ENCODE measurements around the gene DEFB128.
"Not testable (repeated sequence)": the region's sequence is repeated elsewhere in the genome, so short reads cannot be mapped to it uniquely, and the experiment has no call there.

DEFB128 gene

DNA sequence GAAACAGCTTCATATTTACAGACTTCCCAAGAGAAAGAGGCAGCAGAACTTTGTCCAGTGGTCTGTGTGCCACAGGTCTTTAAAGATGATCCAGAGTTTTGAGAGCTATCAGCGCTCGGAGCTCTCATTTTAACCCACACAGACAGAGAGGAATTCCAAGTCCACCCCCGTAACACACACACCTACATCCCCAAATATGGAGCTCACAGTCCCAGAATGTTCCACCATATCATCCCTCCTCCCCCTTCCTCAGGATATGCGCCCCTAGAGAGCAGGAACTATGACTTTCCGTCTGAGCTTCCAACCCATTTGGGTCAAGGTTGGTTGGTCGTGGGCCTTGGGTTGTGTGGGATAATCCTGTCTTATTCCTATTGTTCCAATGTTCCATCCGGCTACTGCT, at the start of gene DEFB128:
Gene DEFB128, minus strand, starts transcription at position 101 of the 400 bp plus-strand sequence. Its CDS starts 88 bp downstream, at position 13.
- DNase-seq: no peak

DNA sequence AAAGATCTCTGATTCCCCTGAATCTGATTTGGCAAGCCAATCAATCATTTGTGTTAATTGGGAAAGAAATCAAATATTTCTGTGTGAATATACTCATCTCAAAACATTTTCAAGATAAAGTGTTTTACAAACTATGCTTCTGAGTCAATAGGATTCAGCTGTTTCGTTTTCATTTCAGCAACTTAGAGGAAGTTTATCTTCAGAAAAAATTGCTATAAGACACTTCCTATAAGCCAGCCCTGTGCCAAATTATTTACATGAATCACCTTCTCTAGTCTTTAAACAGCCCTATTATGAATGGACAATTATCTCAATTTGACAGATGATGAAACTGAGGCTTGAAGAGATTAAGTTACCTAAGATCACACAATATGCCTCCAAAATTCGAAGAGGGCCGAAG, 48.4 kb upstream of the DEFB128 start:
- DNase-seq: no peak

DNA sequence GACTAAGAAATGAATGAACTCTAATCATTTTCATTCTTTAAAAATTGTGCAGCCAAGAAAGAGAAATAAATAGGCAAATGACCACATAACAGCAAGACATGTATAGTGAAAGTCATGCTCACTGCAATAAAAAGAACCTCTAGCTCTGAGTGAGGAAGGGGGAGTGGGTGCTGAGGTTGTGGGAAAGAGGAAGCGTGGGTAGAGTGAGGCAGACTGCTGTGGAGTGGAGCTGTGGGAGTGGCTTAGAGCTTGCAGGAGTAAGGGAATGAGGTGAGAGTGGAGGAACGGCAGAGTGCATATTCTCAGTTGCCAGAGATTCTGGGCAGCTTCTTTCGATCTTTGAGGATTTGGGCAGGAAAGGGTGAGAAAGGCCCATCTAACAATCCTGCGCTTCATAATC, 48.0 kb upstream of the DEFB128 start:
- DNase-seq: no peak

DNA sequence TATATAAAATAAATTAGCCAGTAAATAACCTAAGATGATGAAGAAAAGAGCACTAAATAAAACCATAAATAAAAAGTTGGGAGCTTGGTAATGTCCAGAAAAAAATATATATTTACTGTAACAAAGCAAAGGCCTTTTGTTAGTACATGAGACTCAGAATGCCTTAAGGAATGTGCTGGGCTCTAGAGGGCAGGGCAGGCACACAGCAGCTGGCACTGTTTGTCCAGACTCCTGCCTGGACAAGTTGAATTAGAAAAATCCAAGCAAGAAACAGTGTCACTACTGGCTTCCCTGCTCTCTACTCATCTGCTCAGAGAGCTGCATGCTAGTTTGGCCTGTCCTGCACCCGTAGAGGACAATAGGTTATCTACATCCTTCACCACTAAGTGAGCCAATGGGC, 46.4 kb upstream of the DEFB128 start:
- DNase-seq: no peak

DNA sequence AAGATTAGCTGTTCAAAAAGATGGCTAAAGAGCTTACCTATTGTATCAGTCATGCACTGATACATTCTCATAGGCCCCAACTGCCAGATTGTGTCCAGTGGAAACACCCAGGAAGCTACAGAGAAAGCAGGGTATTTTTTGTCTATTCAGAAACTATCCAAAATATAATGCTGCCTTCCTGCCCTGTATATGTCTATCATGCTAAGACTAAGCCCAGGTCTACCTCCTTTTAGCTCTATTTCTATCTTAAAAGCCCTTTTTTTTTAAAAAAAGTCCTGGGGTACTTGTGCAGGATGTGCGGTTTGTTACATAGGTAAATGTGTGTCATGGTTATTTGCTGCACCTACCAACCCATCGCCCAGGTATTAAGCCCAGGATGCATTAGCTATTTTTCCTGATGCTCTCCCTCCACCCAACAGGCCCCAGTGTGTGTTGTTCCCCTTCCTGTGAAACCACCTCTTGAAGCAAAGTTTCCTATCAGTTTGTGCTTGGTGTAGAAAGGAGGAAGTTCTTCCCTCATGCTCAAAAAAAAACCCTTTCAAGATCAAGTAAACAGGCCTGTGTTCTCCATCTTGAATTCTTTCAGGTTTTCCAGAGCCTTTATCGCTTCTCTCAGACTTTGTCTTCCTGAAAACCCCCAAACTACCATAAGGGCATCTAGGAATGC, 38.1 kb upstream of the DEFB128 start:
- DNase-seq: no peak

DNA sequence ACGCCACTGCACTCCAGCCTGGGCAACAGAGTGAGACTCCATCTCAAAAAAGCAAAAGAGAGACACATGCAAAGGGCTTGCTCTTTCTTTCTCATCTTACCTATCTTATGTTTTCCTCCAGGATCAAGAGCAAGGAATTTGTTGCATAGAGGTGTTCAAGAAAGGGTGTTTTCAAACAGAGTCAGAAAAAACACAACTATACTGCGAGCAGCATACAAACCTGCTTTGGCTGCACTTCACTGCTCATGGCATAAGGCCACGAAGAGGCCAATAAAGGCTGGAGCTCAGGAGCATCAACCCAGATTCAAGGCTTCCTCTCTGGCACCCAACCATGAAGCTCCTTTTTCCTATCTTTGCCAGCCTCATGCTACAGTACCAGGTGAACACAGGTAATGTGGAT, 37.4 kb upstream of the DEFB128 start, which contains the start of gene DEFB129:
Gene DEFB129, plus strand, starts transcription at position 301 of the 400 bp plus-strand sequence. Its CDS starts 31 bp downstream, at position 332.
- no peak for DNase-seq

DNA sequence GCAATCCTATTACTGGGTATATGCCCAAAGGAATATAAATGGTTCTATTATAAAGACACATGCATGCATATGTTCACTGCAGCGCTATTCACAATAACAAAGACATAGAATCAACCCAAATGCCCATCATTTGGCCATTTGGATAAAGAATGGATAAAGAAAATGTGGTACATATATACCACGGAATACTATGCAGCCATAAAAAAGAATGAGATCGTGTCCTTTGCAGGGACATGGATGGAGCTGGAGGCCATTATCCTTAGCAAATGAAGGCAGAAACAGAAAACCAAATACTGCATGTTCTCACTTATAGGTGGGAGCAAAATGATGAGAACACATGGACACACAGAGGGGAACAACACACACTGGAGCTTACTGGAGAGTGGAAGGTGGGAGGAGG, 36.4 kb upstream of the DEFB128 start:
- not testable (repeated sequence) for DNase-seq

DNA sequence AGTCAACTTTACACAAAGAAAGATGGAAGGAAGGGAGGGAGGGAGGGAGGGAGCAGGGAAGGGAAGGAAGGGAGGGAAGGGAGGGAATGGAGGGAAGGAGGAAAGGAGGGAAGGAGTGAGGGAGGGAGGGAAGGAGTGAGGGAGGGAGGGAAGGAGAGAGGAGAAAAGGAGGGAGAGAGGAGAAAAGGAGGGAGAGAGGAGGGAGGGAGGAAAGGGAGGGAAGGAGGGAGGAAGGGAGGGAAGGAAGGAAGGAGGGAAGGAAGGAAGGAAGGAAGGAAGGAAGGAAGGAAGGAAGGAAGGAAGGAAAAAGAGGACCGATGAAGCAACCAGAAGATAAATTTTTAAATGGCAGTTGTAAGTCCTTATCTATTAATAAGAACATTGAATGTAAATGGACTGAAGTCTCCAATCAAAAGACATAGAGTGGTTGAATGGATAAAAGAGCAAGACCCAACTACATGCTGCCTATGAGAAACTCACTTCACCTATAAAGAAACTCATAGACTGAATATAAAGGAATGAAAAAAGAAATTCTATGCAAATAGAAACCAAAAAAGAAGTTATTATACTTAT, 31.8 kb upstream of the DEFB128 start:
- DNase-seq: no peak

DNA sequence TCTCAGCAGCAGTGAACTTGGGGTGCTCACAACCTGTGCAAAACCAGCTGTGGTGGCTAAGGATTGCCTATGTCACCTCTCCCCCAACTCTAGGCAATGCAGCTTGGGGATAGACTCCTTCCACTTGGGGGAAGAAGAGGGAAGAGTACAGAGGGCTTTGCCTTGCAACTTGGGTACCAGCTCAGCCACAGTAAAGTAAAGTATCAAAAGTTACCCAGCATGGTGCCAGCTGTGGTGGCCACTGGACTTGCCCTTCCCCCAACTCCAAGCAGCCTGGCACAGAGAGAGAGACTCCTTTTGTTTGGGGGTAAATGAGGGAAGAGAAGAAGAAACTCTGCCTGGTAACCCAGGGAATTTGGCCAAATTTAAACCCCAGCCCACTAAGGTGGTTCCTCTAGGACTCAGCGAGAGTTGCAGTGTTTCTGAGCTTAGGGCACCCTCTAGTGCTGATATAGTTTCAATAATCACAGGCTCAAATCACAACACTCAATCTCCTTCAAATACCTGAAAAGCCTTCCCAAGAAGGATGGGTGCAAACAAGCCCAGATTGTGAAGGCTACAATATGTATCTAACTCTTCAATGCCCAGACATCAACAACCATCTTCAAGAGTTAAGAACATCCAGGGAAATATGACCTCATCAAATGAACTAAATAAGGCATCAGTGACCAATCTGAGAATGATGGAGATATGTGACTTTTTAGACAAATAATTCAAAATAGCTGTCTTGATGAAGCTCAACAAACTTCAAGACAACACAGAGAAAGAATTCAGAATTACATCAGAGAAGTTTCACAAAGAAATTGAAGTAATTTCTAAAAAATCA, 30.0 kb upstream of the DEFB128 start:
- peak; percentile 1 for DNase-seq

DNA sequence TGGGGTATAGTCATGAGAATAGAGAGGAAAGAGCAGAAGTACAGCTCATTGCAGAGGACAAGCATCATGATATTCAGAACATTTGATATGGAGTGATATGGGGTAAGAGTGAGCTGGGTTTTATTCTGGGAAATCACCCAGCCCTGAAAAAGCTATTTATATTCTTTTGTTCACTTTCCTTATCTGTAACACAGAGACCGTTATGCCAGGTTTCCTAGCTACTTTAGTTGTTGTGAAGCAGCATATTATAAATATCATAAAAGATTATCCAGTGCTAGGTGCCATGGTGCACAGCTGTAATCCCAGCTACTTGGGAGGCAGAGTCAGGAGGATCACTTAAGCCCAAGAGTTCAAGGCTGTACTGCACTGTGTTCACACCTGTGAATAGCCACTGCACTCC, 27.8 kb upstream of the DEFB128 start:
- DNase-seq: no peak

DNA sequence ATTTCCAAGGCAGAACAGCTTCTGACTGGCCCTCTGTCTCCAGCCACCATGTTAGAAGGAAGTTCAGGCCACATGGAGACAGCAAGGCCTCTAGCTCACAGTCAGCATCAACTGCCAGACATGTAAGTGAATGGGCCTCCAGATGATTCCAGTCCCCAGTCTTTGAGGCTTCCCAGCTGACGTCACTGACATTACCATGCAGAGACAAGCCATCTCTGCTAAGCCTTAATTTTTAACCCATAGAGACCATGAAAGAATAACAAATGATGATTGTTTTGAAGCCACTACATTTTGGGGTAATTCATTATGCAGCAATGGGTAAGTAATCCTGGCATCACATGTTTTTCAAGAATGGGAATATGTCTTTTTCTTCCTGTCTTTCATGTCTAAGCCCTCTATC, 26.3 kb upstream of the DEFB128 start:
- DNase-seq: no peak

DNA sequence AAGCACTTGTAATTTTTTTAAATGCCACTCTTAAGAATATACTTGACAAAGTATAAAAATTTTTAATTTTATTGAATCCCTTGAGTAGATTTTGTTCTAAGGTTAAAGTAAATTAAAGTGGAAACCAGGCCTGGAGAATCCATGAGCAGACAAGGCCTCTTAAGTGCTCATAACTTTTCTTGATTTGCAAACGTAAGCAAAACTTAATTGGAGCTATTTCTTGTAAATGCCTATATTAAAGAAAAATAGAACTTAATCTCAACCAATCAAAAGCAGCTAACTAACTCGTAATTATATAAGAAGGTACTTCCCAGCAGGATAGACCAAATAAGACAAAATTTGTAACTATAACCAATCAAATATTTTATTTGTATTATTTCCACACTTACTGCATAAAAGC, 24.9 kb upstream of the DEFB128 start:
- no peak for DNase-seq

DNA sequence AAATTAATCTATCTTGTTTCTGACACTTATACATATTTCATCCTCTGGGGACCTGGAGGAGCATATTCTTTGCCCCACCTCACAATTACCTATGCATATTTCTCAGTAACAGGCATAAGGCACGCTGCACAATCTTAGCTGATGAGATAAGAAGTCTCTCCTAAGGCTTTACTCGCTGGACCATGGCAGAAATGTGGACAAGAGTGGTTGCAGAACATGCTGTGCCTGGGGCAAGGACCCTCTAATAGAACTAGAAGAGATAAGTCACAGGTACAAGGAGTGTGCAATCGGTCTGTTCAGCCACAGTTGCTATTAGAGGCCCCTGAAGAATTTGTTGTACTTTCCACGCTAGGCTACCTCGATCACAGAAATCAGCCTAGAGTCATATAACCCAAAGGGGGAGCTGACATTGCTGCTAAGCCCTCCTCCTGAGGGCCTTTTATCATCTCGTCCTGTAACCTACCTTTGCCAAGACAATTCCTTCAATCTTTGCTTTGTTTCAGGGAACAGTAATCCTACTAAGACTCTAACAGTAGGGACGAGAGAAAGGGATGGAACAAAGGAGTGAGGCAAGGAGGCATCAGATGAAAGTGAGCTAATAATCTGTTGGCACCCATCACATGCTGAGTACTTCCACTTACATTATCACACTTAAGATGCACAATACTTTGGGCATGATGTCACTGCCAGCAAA, 21.4 kb upstream of the DEFB128 start:
- DNase-seq: no peak

DNA sequence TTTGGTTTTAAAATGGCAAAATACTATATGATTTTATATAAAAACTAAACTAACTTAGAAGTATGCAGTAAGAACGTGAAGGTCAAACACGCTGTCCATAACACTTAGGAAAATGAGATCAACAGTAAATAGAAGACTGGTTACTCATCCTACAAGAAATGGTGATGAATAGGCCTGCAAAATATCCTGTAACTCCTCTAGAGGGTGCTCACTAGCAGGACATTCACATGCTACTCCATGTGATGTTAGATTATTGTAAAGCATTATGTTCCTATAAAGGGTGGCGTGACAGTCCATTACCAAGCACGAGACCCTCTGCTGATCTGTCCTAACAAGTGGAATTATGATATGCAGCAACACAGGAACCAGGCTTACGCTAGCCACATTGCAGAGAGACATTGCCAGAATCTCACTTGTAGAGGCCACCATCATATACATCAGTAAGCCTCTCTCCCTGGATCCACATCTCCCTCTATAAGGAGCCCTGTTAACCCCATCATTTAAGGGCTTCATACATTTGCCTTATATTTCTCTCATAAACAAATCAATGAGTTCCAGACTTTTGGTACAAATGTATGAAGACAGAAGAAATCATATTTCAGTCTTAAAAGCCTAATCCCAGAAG, 19.5 kb upstream of the DEFB128 start:
- peak; percentile 25 for DNase-seq

DNA sequence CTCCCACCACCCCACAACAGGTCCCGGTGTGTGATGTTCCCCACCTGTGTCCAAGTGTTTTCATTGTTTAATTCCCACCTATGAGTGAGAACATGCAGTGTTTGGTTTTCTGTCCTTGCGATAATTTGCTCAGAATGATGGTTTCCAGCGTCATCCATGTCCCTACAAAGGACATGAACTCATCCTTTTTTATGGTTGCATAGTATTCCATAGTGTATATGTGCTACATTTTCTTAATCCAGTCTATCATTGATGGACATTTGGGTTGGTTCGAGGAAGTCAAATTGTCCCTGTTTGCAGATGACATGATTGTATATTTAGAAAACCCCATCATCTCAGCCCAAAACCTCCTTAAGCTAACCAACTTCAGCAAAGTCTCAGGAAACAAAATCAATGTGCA, 14.1 kb upstream of the DEFB128 start:
- DNase-seq: not testable (repeated sequence)

DNA sequence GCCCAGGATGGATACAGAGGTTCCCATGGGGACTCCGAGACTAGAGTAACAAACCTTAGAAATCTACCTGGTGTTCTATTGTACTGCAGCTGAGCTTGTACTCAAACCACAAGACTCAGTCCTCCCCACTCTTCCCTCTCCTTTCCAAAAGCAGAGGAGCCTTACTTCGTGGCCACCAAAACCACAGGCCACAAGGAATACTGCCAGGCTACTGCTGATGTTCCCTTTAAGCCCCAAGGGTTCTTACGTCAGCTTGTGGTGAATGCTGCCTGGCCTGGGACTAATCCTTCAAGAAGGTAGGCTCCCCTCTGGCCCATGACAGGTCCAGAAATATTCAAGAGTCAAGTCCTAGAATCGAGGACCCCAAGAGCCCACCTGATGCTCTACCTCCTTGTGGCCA, 10.5 kb upstream of the DEFB128 start:
- DNase-seq: no peak

DNA sequence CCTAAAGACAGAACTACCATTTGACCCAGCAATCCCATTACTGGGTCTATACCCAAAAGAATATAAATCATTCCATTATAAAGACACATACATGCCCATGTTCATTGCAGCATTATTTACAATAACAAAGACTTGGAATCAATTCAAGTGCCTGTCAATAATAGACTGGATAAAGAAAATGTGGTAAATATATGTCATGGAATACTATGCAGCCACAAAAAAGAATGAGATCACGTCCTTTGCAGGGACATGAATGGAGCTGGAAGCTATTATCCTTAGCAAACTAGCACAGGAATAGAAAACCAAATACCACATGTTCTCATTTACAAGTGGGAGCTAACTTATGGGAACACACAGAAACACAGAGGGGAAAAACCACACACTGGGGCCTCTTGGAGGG, 8.7 kb upstream of the DEFB128 start:
- DNase-seq: no peak

DNA sequence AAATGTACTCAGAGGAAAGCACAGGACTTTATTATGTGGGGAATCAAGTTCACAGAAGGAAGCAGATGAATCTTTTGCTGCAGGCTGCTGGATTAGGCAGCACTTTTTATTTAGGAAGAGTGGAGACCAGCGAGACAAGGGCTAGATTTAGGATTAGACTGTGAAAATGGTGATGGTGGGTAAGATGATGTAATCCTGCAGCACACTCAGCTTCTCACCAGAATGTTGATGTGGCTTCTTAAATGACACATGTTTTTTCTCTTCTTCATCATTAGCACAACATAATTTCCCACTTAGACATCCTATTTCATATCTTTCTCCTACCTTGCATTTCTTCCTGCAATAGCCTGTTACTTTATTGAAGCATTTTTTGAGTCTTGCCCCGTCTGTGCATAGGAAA, 1.8 kb downstream of the DEFB128 start:
- no peak for DNase-seq

DNA sequence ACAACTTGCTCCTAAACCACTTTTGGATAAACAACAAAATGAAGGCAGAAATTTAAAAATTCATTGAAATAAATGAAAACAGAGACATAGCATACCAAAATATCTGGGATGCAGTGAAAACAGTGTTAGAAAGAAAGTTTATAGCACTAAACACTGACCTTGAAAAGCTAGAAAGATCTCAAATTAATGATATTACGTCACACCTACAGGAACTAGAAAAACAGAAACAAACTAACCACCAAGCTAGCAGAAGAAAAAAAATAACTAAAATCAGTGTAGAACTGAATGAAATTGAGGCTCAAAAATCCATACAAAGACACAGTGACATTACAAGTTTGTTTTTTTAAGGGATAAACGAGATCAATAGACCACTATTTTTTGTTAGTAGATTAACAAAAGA, 5.2 kb downstream of the DEFB128 start:
- no peak for DNase-seq

DNA sequence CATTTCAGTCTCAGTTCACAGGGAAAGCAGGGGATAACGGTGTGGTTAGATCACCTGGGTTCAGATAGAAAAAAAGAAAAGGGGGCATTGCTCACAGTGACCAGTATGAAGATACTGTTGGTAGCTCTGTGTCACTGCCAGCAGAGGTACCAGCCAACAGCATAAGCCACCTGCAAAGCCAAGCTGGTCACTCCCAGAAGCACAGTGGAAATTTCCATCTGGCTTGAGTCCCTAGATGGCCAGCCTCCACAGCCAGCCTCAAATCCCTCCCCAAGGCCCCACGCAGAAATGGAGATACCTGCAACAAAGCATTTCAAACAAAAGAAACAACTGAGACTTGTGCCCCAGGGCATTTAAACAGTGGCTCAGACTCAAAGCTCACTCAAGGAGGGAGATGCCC, 20.6 kb downstream of the DEFB128 start:
- DNase-seq: no peak

DNA sequence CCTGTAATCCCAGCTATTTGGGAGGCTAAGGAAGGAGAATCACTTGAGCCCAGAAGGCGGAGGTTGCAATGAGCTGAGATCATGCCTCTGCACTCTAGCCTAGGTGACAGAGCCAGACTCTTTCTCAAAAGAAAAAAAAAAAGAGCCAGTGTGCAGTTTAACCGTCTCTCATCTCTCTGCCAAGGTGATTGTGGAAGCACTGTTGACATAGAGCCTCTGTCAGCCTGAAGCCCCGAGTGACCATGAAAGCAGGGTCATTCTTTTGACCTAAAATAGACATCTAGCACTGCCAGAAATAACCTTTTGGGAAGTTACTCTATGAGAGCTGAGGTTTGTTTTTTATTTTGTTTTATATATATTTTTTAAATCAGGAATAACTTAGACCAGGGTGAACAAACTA, 24.9 kb downstream of the DEFB128 start:
- no peak for DNase-seq

DNA sequence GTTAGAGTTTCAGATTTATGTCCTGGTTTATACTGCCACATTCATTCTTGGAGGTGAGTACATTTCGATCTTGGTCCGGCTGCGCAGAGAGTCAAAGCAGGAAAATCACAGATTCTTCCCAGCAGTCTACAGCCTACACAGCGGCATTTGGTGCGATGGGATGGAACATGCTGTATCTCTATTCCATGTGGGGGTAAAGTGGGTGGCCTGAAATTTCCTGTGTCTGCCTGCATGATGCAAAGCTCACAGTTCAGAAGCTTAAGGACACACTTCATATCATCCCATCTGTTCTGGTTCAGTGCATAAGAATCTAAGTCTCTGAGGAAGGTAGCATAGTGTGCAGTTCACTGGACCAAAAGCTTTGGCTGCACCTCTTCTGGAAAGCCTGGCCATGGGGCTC, 32.4 kb downstream of the DEFB128 start, which contains the start of gene DEFB127:
Gene DEFB127, plus strand, starts transcription at position 301 of the 400 bp plus-strand sequence. Its CDS starts 91 bp downstream, at position 392.
- no peak for DNase-seq

DNA sequence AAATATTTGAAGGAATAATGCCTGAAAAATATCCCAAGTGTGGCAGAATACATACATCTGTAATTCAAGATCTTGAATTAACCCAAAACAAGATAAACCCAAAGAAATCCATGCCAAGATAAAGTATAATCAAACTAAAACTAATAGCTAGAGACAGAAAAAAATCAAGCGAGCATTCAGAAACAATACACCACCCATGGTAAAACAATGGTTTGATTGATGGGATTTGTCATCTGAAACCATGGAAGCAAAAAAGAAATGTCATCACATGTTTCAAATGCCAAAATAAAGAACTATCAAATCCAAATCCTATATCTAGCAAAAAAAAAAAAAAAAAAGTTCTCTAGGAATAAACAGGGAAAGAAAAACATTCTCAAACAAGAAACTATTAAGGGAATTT, 37.4 kb downstream of the DEFB128 start:
- DNase-seq: no peak

All from NCI-H2029 treated with DMSO at 0.1 percent for 48 hours (cell line).